Stimulated activated effector memory CD8-positive, alpha-beta T cell treated with anti-CD3 and anti-CD28 coated beads, Interleukin-12 subunit alpha, Interleukin-12 subunit beta, amount 100 ng/mL, for 72 hours (primary cell): Measurements from ENCODE around the gene KRTAP5-3.
"Not testable (repeated sequence)": the region's sequence is repeated elsewhere in the genome, so short reads cannot be mapped to it uniquely, and the experiment has no call there.

ENCODE experiments used
- ATAC-seq: fragments of 150-1000 bp; cut with Tn5 transposase; 2 replicates; pipeline ENCODE4 v1.10.0; 2021
- DNase-seq, 2 donors: peaks; one replicate each; pipeline ENCODE4 v3.0.0; 2021 to 2022; ENCODE audit warnings: low spot score in 2 of 2
- H3K27ac Mint-ChIP-seq: one replicate; pipeline ENCODE4 v1.8.0; 2022; ENCODE audit warnings: mild to moderate bottlenecking, mixed read lengths
- H3K36me3 Mint-ChIP-seq: one replicate; pipeline ENCODE4 v1.8.0; 2022; ENCODE audit warnings: mild to moderate bottlenecking, mixed read lengths
- H3K4me1 Mint-ChIP-seq: one replicate; pipeline ENCODE4 v1.8.0; 2022; ENCODE audit warnings: mixed read lengths
- H3K4me3 Mint-ChIP-seq: one replicate; pipeline ENCODE4 v1.8.0; 2022; ENCODE audit warnings: mild to moderate bottlenecking, mixed read lengths
- H3K9me3 Mint-ChIP-seq: one replicate; pipeline ENCODE4 v1.8.0; 2022; ENCODE audit warnings: mixed read lengths

KRTAP5-3 gene

GRCh38 chr11:1647901-1648652 lies 39.8 kb upstream of the KRTAP5-3 start:
- Mint-ChIP-seq H3K27ac (no peak overlapping the region), H3K4me3 (no peak overlapping the region), H3K9me3 (no peaks in the 10 kb centered on the region), H3K36me3 (no peaks in the 10 kb centered on the region), H3K4me1 (no peaks in the 10 kb centered on the region)
- no peak for ATAC-seq
- DNase-seq = no peak

GRCh38 chr11:1646540-1646939 lies 38.3 kb upstream of the KRTAP5-3 start:
- not testable (repeated sequence) for H3K4me1 Mint-ChIP-seq, ATAC-seq, H3K4me3 Mint-ChIP-seq, H3K9me3 Mint-ChIP-seq, H3K27ac Mint-ChIP-seq, H3K36me3 Mint-ChIP-seq, DNase-seq

GRCh38 chr11:1645357-1645821 lies 37.1 kb upstream of the KRTAP5-3 start:
- H3K27ac Mint-ChIP-seq = no peak overlapping the region
- ATAC-seq = no peak
- peaks cover under 1% of the 10 kb centered on the region for H3K4me1 Mint-ChIP-seq
- H3K9me3 Mint-ChIP-seq = no peaks in the 10 kb centered on the region
- DNase-seq = no peak
- H3K36me3 Mint-ChIP-seq = no peaks in the 10 kb centered on the region
- no peak overlapping the region for H3K4me3 Mint-ChIP-seq

- ATAC-seq (no peak), DNase-seq (no peak)
- no peaks in the 10 kb centered on the region for H3K36me3 Mint-ChIP-seq
- H3K4me3 Mint-ChIP-seq = no peak overlapping the region
- H3K9me3 Mint-ChIP-seq = no peaks in the 10 kb centered on the region
- peaks cover 6% of the 10 kb centered on the region for H3K4me1 Mint-ChIP-seq
- peak overlapping the region; percentile 32 for H3K27ac Mint-ChIP-seq
Observed at GRCh38 chr11:1644601-1645356, 36.5 kb upstream of the KRTAP5-3 start.

GRCh38 chr11:1643146-1643690 lies 35.0 kb upstream of the KRTAP5-3 start:
- no peak for DNase-seq
- Mint-ChIP-seq H3K4me1 (peaks cover 7% of the 10 kb centered on the region), H3K9me3 (no peaks in the 10 kb centered on the region), H3K36me3 (no peaks in the 10 kb centered on the region), H3K27ac (no peak overlapping the region), H3K4me3 (no peak overlapping the region)
- no peak for ATAC-seq

- H3K4me3 Mint-ChIP-seq = no peak overlapping the region
- no peak overlapping the region for H3K27ac Mint-ChIP-seq
- H3K4me1 Mint-ChIP-seq = peaks cover 7% of the 10 kb centered on the region
- H3K9me3 Mint-ChIP-seq = no peaks in the 10 kb centered on the region
- DNase-seq = no peak
- no peaks in the 10 kb centered on the region for H3K36me3 Mint-ChIP-seq
- ATAC-seq = no peak
Observed at GRCh38 chr11:1642288-1643145, 34.3 kb upstream of the KRTAP5-3 start.

- H3K27ac Mint-ChIP-seq = no peak overlapping the region
Observed at GRCh38 chr11:1641096-1641495, 32.8 kb upstream of the KRTAP5-3 start.

GRCh38 chr11:1640076-1640946 lies 32.0 kb upstream of the KRTAP5-3 start:
- DNase-seq (no peak), ATAC-seq (no peak)
- no peaks in the 10 kb centered on the region for H3K9me3 Mint-ChIP-seq
- no peak overlapping the region for H3K4me3 Mint-ChIP-seq
- peaks cover 7% of the 10 kb centered on the region for H3K4me1 Mint-ChIP-seq
- no peaks in the 10 kb centered on the region for H3K36me3 Mint-ChIP-seq
- H3K27ac Mint-ChIP-seq = no peak overlapping the region

More at GRCh38 chr11:1641096-1641495, 32.8 kb upstream of the KRTAP5-3 start:
- no peaks in the 10 kb centered on the region for H3K9me3 Mint-ChIP-seq
- no peak overlapping the region for H3K4me3 Mint-ChIP-seq
- peaks cover 7% of the 10 kb centered on the region for H3K4me1 Mint-ChIP-seq
- DNase-seq (no peak), ATAC-seq (no peak)
- no peaks in the 10 kb centered on the region for H3K36me3 Mint-ChIP-seq

GRCh38 chr11:1639666-1640065 lies 31.4 kb upstream of the KRTAP5-3 start:
- ATAC-seq = no peak
- no peak overlapping the region for H3K27ac Mint-ChIP-seq
- H3K9me3 Mint-ChIP-seq = no peaks in the 10 kb centered on the region
- no peaks in the 10 kb centered on the region for H3K36me3 Mint-ChIP-seq
- H3K4me3 Mint-ChIP-seq = no peak overlapping the region
- peaks cover 7% of the 10 kb centered on the region for H3K4me1 Mint-ChIP-seq
- no peak for DNase-seq

- Mint-ChIP-seq H3K27ac (no peak overlapping the region), H3K9me3 (no peaks in the 10 kb centered on the region), H3K4me3 (no peak overlapping the region), H3K4me1 (peaks cover 7% of the 10 kb centered on the region), H3K36me3 (no peaks in the 10 kb centered on the region)
- DNase-seq (no peak), ATAC-seq (no peak)
Observed at GRCh38 chr11:1639102-1639620, 30.9 kb upstream of the KRTAP5-3 start.

- H3K36me3 Mint-ChIP-seq = no peaks in the 10 kb centered on the region
Observed at GRCh38 chr11:1638344-1638743, 30.1 kb upstream of the KRTAP5-3 start.

GRCh38 chr11:1637628-1638027 lies 29.4 kb upstream of the KRTAP5-3 start:
- no peaks in the 10 kb centered on the region for H3K36me3 Mint-ChIP-seq
- DNase-seq = no peak
- no peaks in the 10 kb centered on the region for H3K9me3 Mint-ChIP-seq
- no peak for ATAC-seq
- no peak overlapping the region for H3K27ac Mint-ChIP-seq
- no peak overlapping the region for H3K4me3 Mint-ChIP-seq
- H3K4me1 Mint-ChIP-seq = peaks cover 9% of the 10 kb centered on the region

More at GRCh38 chr11:1638344-1638743, 30.1 kb upstream of the KRTAP5-3 start:
- Mint-ChIP-seq H3K9me3 (no peaks in the 10 kb centered on the region), H3K4me3 (no peak overlapping the region), H3K4me1 (peaks cover 7% of the 10 kb centered on the region), H3K27ac (no peak overlapping the region)
- ATAC-seq (no peak), DNase-seq (no peak)

- H3K4me1 Mint-ChIP-seq = peaks cover 17% of the 10 kb centered on the region
- no peak overlapping the region for H3K4me3 Mint-ChIP-seq
- no peak overlapping the region for H3K27ac Mint-ChIP-seq
- no peak for DNase-seq
- no peak for ATAC-seq
- no peaks in the 10 kb centered on the region for H3K36me3 Mint-ChIP-seq
- H3K9me3 Mint-ChIP-seq = no peaks in the 10 kb centered on the region
Observed at GRCh38 chr11:1636291-1636950, 28.2 kb upstream of the KRTAP5-3 start.

GRCh38 chr11:1633864-1634263 lies 25.6 kb upstream of the KRTAP5-3 start:
- DNase-seq (no peak), ATAC-seq (no peak)

More at GRCh38 chr11:1633864-1634263, 25.6 kb upstream of the KRTAP5-3 start:
- Mint-ChIP-seq H3K9me3 (no peaks in the 10 kb centered on the region), H3K4me1 (peaks cover 16% of the 10 kb centered on the region), H3K27ac (no peak overlapping the region), H3K4me3 (no peak overlapping the region), H3K36me3 (no peaks in the 10 kb centered on the region)
